HepG2 (cell line): ENCODE data around the gene SMAD3. TPM values are rescaled to one million over a fixed set of nuclear protein-coding genes. Genes with fewer than 3 reads are reported as not detected.
A peak's percentile ranks its signal among the peaks of the same experiment; 100 is the strongest.

Source experiments
- BRD4 ChIP-seq: sonication (generic); formaldehyde crosslinking; IDR thresholded peaks from 2 replicates; pipeline ENCODE4 v1.4.0; 2020; ENCODE audit warnings: missing genetic modification reagents
- CENPT ChIP-seq: sonication (generic); formaldehyde crosslinking; IDR thresholded peaks from 2 replicates; pipeline ENCODE4 v1.8.0; 2022; ENCODE audit warnings: low read depth, mild to moderate bottlenecking, moderate library complexity, missing genetic modification reagents
- DPF2 ChIP-seq: sonication (generic); formaldehyde crosslinking; IDR thresholded peaks from 2 replicates; pipeline ENCODE4 v1.4.0; 2020; ENCODE audit warnings: mild to moderate bottlenecking, low read depth, missing genetic modification reagents, borderline replicate concordance
- DRAP1 ChIP-seq: IDR thresholded peaks from 2 replicates; pipeline ENCODE4 v1.6.1; 2016; ENCODE audit warnings: missing genetic modification reagents, missing compliant biosample characterization
- ELF3 ChIP-seq: IDR thresholded peaks from 2 replicates; pipeline ENCODE4 v1.6.1; 2016; ENCODE audit warnings: missing genetic modification reagents, missing compliant biosample characterization
- GATAD1 ChIP-seq: IDR thresholded peaks from 2 replicates; pipeline ENCODE4 v1.6.1; 2016; ENCODE audit warnings: missing genetic modification reagents, missing compliant biosample characterization
- GMEB2 ChIP-seq: IDR thresholded peaks from 2 replicates; pipeline ENCODE4 v1.6.1; 2016; ENCODE audit warnings: missing biosample characterization, missing genetic modification reagents, low read depth
- HNRNPL ChIP-seq: fragments of 200-400 bp; formaldehyde crosslinking; IDR thresholded peaks from 2 replicates; pipeline ENCODE4 v1.6.1; 2017; ENCODE audit warnings: mild to moderate bottlenecking, low read depth, low read length
- MAX ChIP-seq: IDR thresholded peaks from 2 replicates; pipeline ENCODE4 v1.6.1; 2012; ENCODE audit warnings: inconsistent platforms
- MIXL1 ChIP-seq: IDR thresholded peaks from 2 replicates; pipeline ENCODE4 v1.6.1; 2016
- ONECUT2 ChIP-seq: sonication (generic); formaldehyde crosslinking; IDR thresholded peaks from 2 replicates; pipeline ENCODE4 v1.4.0; 2020; ENCODE audit warnings: missing genetic modification reagents
- SNAPC2 ChIP-seq: sonication (generic); formaldehyde crosslinking; IDR thresholded peaks from 2 replicates; pipeline ENCODE4 v1.8.1; 2022; ENCODE audit warnings: mild to moderate bottlenecking, missing genetic modification reagents
- TFDP1 ChIP-seq: IDR thresholded peaks from 2 replicates; pipeline ENCODE4 v1.6.1; 2016; ENCODE audit warnings: missing compliant biosample characterization, missing genetic modification reagents, borderline replicate concordance
- THRA ChIP-seq: sonication (generic); formaldehyde crosslinking; IDR thresholded peaks from 2 replicates; pipeline ENCODE4 v1.4.0; 2020; ENCODE audit warnings: missing genetic modification reagents, borderline replicate concordance
- XBP1 ChIP-seq: sonication (generic); formaldehyde crosslinking; IDR thresholded peaks from 2 replicates; pipeline ENCODE4 v1.5.0; 2020; ENCODE audit warnings: missing genetic modification reagents
- YEATS4 ChIP-seq: sonication (generic); formaldehyde crosslinking; IDR thresholded peaks from 2 replicates; pipeline ENCODE4 v1.4.0; 2020; ENCODE audit warnings: missing genetic modification reagents, borderline replicate concordance
- ZBED4 ChIP-seq: sonication (generic); formaldehyde crosslinking; IDR thresholded peaks from 2 replicates; pipeline ENCODE4 v1.4.0; 2020; ENCODE audit warnings: missing genetic modification reagents, borderline replicate concordance
- ZBTB21 ChIP-seq: sonication (generic); formaldehyde crosslinking; IDR thresholded peaks from 2 replicates; pipeline ENCODE4 v1.4.0; 2020; ENCODE audit warnings: missing genetic modification reagents
- ZFYVE20 ChIP-seq: sonication (generic); formaldehyde crosslinking; IDR thresholded peaks from 2 replicates; pipeline ENCODE4 v1.8.0; 2023; ENCODE audit warnings: low read depth, mild to moderate bottlenecking, moderate library complexity, missing genetic modification reagents, borderline replicate concordance
- polyA plus RNA-seq, 8 experiments: library from polyadenylated mRNA; depleted of rRNA in 3 of 8; stranded (reverse) in 7 of 8; unstranded in 1 of 8; fragments of >200 nt; fragmentation: Illumina TruSeq in 4 of 8; extraction: Trizol in 4 of 8; gene quantifications; 2 replicates each; pipeline versions ENCODE4 v1.2.1 to v1.2.3, GENCODE V29; 2011 to 2016; ENCODE audit warnings: low read depth in 4 of 8, missing spikeins in 1 of 8, mixed read lengths in 1 of 8; ENCODE audit not compliant: insufficient read depth in 1 of 8
- total RNA-seq, 5 experiments: library from RNA; depleted of rRNA; stranded (reverse); fragments of >200 nt; fragmentation: Illumina TruSeq; extraction: Trizol; gene quantifications; 2 replicates each; pipeline ENCODE4 v1.2.3, GENCODE V29; 2016; ENCODE audit warnings: low read depth in 1 of 5

The SMAD3 gene
- total and polyA plus RNA-seq, 2 of the 13 experiments (the other 11 are each of a cell fraction or from before 2014, with no cell fraction given) = 8.6 to 56.3 TPM

- TF ChIP-seq GMEB2 (CRISPR knock-in tag) = no peak
- TF ChIP-seq YEATS4 = peak; percentile 27; the same call in 1 of the 2 replicates
- TF ChIP-seq ZBTB21 (CRISPR knock-in tag) = no peak
- no peak for TF ChIP-seq XBP1 (CRISPR knock-in tag)
- TF ChIP-seq DRAP1 (CRISPR knock-in tag) = no peak
- TF ChIP-seq DPF2 = peak; percentile 10; the same call in 1 of the 2 replicates
- peak; percentile 24; the same call in 1 of the 2 replicates for TF ChIP-seq SNAPC2
- TF ChIP-seq BRD4 (CRISPR knock-in tag) = no peak
- TF ChIP-seq HNRNPL = no peak
- TF ChIP-seq ONECUT2 = no peak
- TF ChIP-seq MAX = peak; percentile 49; the same call in 1 of the 2 replicates
- no peak for TF ChIP-seq CENPT (CRISPR knock-in tag)
- TF ChIP-seq ELF3 (CRISPR knock-in tag) = peak; percentile 37
- no peak for TF ChIP-seq ZFYVE20
- peak; percentile 52; the same call in 1 of the 2 replicates for TF ChIP-seq MIXL1
- TF ChIP-seq THRA = peak; percentile 78; the same call in 1 of the 2 replicates
- TF ChIP-seq ZBED4 (CRISPR knock-in tag) = no peak
- TF ChIP-seq TFDP1 (CRISPR knock-in tag) = 0 out of 2 replicates have a peak, but pooled peaks have one; percentile 36
- TF ChIP-seq GATAD1 = no peak
Measured at GRCh38 chr15:67061811-67062368, 3.5 kb upstream of the SMAD3 start (continued).
